NK-92 treated with Interleukin-12 subunit alpha and Interleukin-12 subunit beta, amount 100 ng/mL, for 24 hours (cell line): Measurements from ENCODE around the gene PACRG.

ENCODE experiments used
- DNase-seq: peaks from one replicate; lab custom pipeline; 2025; lab: John Stamatoyannopoulos, UW

The PACRG gene

DNA sequence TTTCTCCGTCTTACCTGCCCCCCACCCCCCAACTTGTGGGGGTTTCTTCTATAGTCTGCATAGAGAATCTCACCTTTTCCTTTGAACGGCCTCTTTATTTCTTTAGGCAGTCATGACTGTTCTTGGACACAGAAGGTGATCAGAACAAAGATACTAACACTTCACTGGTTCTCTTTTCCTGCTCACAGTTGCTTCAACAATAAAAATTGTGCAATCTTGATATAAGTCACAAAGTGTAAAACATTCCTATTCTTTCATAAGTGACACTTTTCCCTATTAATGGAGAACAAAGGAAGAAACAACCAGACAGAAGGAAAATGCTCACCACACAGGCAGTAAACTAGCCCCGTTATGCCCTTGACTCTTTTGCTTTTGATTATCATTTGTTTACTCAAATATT lies 448.3 kb downstream of the PACRG start:
- no peak for DNase-seq

DNA sequence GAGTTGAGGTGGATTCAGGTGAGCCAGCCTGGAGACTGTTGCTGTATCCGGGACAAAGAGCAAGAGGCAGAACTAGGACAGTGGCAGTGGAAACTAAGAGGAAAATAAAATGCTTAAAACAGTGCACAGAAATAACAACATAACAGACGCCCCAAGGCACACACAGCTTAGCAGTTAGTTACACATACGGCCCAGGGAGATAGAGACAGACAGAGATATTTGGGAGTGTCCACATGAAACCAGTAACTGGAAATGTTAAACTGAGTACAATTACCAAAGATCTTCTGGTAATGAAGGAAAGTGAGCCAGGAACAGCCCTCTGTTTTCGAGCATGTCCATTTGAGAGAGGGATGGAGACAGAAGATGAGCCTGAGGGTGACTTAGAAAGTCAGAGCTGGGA lies 449.2 kb downstream of the PACRG start:
- DNase-seq = no peak

DNA sequence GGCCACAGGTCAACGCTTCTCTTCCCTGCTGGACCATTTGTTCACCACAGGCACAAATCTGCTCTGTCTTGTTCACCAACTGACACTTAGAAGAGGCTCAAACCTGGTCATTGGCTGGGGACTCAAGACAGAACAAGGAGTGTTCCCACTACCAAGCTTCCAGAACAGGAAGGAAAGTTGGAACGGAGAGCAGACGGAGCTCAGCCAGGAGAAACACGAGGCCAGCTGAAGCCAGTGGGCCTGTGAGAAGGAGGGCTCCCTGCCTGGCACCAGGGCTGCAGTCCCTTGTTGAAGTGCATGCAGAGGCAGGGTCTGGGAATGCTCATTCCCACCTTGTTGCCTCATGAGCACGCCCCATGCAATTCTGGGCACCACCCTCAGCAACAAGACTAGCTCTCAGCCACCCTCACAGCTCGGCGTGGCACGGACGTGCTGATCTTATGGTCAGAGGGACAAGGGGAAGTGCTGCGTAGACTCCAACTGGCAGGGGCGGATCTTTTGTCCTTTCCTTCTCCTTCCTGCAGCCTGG lies 450.2 kb downstream of the PACRG start:
- no peak for DNase-seq

DNA sequence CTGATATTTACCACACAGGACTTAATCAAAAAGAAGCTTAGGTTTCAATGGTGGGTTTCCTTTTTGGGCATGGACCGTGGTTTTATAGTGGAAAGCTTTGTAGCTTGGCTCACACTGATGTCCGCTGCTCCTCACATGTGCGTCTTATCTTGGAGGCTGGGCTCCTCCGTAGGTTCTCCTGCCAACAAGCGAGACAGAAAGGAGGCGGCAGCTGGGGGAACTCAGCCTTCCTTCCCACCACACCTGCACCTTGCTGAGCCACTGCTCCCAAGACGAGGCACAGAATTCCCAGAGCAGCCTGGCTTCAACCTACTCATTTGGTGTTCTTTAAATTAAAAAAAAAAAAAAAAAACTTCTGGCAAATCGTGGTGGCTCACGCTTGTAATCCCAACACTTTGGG lies 451.3 kb downstream of the PACRG start:
- DNase-seq = no peak

DNA sequence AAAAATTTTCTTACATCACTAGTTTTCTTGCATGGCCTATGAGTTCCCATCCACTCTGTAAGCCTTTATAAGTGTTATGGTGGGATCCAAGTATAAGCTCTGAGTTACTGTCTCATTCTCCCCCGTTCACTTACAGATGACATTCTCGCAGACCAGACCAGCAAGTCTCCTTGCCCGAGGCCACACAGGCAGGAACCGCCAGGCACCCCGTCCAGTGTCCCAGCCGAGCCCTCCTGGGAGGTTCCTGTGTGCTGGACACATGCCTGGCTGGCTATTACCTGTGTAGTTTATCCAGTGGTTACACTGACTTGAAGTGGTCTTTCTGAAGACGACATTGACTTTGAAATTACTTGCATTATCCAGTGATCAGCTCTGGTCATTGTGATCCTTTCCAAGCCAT lies 451.9 kb downstream of the PACRG start:
- no peak for DNase-seq

DNA sequence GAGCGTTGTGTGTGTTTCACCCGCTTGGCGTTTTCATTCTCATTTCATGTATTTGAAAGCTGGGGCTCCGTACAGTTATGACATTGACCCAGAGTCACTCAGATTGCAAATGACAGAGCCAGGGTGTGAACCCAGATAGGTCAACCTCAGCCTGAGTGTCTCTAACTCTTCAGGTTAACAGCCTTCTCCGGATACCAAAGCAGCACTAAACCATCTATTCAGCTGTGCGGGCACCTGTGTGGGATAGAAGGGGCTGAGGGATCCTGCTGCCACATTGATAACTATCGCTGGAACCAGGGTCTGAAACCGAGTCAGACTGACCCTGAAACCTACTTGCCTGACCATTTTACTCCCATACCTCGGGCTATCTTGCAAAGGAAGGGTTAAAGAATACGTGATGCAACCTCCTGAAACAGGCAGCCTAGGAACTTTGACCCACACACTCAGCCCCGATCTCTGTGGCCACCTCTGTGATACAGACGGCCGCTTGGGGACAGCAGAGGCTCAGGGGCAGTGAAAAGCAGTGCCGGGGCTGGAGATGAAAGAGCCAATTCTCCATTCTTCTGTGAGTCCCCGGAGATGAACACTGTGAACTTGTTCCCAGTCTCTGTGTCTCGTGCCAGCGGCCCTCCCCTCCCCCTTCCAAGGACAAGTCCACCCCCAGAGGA lies 453.2 kb downstream of the PACRG start:
- DNase-seq = no peak

DNA sequence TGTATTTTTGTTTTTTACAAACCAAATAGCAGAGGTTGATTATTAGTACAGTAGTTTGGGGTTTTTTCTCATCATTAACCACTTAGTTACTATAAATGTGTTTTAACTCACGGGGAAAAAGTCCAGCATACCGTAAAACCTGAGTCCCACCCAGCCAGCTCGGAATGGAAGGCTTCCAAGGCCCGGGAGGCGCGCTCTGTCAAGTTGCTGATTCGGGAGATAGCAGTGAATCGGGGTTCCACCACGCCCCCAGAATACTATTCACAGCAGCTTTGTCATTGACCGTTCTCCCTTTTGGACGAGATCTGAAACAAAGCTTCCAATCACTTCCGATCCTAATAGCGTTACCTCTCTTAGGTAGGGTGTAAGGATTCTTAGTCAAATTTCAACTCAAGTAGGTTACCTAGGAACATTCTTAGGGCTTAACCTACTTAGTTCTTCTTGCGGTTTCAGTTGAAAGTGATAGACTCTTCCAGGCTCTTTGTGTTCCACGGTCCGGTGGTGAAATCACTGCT lies 453.9 kb downstream of the PACRG start:
- no peak for DNase-seq

DNA sequence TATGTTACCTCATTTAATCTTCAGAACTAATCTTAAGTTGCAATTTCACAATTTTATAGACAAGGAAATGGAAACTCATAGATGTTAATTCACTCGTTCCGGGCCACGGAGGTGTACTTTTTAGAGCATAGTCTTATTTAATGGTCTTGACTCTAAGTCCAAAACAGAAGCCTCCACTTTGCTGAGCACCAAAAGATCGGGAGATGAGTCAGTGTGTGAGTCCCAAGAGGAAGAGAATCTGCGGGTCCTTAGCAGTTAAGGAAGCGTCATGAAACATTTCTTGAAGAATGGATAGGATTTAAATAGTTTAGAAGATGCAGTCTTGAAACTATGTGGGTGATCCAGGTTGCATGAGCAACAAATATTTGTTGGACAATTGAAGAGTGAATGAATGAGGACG lies 454.9 kb downstream of the PACRG start:
- DNase-seq = no peak

DNA sequence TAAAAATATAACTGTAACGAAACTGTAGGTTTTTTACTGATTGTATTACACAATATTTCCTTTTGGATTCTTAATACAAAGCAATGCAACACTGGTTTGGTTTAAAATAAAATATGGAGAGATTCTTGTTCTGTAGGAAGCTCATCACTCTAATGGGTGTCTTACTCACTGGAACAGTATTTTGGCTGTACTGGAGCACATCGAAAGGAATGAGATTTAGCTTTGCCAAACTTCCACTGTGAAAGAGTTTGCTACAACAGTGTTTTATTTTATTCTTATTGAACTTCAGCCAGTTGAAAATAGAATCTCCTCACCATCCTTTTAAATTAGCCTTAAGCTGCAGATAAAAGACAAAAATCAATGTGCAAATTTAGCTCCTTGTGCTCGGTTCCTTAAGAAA lies 456.0 kb downstream of the PACRG start:
- DNase-seq = no peak

DNA sequence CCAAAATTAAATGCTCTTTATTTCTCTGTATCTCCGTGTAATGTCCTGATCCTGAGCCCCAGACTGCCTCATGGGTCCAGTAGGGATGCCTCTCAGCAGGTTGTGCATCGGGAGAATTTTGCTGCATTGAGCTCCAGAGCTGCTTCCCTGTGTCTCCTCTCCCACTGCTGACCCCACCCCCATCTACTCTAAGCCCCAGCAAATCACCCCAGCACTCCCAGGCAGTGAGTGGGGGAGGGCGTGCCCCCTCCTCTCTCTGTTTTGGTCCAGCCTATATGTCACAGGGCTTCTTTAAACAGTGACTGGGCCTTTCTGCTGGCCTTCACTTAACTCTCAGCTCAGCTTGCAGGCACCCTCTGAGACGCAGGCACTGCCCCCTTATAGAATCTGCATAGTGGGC lies 458.0 kb downstream of the PACRG start:
- no peak for DNase-seq

DNA sequence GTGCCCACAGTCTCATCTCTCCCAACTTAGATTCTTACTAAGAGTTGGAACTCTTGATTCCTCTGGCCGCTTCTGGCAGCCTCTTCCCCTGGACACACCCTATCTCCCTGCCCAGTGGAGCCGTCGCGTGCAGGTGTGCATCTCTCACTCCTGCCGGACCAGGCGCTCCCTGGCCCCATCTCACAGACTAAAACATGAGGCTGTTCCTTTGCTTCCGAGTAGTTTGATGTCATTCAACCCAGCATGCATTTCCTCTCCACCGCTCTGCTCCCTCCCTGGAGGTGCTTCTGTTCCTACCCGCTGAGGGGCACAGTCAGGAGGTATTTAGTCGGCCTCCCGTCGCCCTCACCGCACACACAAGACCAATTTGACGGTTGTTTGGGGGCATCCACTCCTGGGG lies 458.8 kb downstream of the PACRG start:
- DNase-seq = no peak

DNA sequence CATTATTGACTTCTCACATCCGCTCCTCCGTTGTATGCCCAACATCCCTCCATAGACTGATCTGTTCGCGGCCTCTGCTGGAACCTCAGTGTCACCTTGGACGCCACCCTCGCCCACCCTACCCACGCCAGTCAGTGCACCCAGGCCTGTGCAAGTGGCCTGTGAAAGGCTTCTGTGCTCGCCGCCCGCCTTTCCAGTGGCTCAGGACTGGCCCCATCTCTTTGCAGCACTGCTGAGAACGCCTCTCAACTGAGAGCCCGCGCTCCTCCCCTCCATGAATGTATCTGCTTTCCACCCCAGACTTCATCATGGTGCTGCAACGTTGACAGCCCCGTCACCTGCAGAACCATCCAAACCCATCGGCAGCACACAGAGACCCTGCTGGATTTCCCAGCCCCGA lies 459.4 kb downstream of the PACRG start:
- DNase-seq = no peak

DNA sequence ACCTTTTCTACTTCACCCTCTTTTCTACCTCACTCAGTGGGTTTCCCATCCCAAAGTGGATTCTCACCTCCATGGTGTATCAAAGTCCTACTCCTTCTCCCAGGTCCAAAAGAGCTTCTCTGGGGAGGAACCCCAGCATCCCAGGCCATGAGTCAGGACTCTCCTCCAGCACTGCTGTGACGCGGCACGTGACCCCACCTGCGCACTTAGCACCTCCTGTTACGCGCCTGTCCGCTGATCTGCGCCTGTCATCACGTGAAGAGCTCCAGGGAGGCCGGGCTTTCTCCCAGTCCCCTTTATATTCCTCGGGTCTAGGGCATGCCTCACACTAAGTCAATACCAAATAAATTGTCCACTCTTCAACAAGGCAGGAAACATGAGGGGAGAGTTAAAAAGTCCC lies 459.8 kb downstream of the PACRG start:
- DNase-seq = no peak

DNA sequence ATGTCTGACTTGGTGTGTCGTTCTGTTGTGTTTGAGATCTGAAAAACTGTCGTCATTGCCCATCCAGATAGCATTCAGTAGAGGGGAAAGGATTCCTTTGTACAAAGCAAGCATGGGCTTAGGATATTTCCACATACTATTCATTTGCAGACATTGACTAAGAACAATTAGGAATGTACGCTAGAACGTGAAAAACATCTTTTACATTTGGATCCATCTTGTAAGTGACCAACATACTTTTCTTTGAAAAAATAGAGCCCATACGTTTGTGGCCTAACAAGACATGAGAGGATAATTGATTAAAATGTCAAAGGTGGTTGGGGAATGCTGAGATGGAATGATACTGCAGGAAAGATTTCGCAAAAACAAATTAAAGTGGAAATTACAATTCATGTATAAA lies 461.0 kb downstream of the PACRG start:
- no peak for DNase-seq

DNA sequence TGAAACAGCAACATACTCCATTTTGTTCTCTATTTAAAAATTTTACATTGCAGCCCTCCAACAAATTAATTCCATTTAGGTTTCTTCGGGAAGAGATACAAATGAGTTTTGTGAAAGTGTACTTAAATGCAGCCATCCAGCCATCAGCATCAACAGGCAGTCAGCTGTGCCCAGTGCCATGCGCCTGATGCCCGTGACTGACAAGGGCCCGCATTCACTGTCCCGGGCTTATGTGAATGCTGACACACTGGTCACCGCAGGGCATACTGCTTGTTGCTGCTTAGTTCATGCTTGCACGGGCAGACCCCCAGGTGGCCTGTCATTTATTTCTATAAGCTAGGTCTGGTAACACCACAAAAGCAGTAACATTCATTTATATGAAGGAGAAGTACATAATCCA lies 461.8 kb downstream of the PACRG start:
- DNase-seq = no peak

DNA sequence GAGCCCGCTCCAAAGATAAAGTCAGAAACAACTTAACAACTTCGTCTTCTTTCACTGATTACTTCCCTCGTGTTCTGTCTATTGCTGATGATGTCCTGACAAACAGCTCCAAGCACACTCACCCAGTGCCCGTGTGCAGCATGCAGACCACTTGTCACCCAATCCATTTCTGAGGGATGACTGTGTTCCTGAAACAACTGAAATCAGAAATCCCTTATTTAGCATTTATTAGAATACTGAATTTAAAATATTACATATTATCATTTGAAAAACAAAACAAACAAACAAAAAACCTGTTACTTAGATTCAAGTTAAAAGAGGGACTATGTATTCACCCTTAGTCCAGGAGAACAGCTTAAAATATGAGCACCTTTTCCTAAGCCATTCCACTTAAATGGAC lies 463.0 kb downstream of the PACRG start:
- no peak for DNase-seq

DNA sequence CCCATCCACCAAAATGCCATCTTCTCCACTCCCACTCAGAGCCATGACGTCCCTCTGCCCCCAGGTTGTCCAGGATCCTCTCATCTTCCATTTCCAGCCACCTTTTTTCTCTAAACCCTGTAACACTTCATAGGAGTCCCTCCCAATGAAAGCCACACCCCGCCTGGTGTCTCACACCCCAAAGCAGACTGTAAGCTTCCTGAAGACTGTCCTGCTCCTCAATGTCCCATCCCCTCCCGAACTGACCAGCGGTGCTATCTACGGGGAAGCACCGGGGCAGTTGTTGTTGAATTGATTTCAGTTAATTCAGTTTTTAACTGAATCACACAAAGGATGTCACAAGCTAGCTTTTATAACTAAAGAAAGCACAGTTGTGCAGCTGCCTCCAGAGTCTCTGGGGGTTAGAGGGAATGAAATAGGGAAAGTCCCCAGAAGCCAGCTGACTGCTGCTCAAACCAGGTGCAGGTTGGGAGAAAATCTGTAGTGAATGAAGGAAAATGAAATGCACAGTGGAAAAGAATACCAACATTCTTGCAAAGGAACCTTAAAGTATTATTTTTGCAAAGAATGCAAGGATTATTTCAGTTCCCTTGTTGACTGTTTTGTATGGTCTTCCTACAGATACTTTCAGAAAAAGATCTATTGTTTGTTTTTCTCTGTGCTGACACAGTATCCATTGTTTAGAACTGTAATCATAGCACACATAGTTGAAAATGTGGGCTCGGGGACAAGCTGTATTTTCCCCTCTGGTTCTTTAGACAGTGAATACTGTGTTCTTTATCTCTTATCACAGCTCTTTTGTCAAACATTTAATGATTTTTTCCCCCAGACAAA lies 464.1 kb downstream of the PACRG start:
- no peak for DNase-seq

DNA sequence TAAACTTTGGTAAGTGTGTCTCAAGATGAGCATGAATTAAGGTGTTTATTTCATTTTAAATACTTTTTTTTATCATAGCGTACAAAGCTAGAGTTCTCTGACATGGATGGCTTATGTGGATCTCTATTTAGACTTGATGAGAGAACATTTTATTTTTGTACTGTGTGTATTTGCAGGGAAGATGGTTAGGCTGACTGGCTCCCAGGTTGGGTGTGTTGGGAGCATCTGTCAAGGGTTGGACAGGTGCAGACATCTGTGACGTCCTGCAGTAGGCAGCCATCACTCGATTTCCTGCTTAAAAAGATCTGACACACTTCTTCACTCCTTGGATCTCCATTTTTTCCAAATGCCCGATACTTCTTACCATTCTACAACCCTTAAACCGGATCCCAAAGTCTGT lies 464.8 kb downstream of the PACRG start:
- DNase-seq = no peak

DNA sequence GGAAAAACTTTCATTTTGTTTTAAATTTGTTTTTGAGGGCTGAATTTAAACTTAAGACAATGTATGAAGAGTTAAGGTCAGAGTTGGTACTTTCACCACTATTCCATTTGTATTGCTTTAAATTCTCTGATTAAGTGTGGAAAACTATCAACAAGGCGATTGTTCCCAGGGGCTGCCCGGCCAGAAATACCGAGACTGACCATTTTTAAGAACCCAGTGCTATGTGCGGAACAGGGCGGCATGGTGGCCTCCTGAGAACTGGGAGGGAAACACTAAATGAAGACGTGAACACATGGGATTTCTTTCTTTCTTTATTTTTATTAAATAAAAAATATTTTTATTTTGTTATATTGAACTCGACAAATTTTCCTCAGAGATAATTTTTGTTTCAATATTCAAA lies 465.6 kb downstream of the PACRG start:
- no peak for DNase-seq

DNA sequence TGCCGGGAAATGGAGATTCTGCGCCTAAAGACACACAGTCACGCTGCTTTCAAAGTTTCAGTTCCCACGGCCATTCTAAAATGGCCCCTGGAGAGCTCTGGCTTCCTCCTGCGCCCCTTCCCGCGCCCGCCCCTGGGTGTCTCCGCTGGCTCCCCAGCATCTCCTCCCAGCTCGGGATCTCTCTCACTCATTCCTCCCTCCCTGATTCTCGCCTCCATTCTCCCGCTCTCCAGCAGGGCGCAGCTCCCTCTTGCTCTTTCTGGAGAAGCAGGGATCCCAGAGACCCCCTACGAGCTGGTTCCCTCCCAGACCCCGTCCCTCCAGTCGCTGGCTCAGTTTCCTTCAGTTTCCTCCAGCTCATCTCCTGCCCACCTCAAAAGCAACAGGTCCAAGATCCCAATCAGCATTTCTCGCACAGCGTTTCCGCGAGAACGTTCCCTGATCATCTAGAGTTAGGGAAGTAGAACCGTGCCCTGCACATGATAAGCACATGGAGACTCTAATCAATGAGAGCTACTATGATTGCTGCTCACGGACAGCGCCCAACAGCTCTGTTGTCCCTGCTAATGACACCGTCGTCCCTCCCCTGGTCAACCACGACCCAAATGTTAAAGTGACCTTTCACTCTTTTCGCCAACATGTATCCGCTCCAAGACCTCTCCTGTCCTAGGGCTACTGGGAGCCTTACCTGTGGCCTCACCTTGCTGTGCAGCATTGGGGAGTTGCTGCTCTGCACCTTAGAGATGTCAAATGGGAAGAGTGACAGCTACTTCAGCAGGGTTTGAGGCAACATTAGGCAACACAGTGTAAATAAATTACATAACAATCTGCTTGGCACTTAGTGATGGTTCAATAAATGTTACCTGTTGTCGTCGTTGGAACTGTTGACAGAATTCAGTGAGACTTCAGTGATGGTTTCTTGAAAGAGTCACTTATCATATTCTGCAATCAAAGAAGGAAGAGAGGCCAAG lies 468.2 kb downstream of the PACRG start:
- DNase-seq = no peak

DNA sequence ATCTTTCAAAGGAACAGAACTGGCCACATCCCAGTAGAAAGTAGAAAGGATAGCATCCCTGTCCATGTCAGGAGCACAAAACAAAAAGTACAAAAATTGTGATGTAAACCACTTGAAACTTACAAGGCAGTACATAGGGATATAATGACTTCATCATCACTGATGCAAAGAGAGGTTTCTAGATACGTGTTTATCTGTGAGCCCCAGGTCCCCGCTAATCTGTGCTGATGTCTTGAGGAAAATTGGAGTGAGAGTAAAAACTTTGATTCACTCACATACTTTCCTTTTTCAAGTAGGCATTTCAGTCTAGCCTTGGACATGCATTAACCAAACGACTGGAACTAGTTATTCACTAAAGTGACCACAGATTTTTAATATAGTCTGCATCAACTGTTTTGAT lies 470.1 kb downstream of the PACRG start:
- no peak for DNase-seq

DNA sequence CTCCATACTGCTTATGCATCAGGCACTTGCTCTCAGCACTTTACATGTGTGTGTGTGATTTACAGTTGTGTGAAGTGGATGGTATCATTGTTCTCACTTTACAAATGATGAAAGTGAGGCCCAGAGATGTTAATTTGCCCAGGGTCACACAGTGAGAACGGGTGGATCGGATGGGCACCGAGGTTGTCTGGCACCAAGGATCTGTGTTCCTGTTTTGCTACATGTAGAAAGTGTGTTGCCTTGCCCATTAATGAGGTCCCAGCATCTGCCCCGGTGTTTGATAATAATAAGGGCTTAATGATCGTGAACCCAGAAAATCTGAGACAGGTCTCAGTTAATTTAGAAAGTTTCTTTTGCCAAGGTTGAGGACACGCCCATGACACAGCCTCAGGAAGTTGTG lies 470.6 kb downstream of the PACRG start:
- DNase-seq = no peak
